ENCODE results near the gene AASS.
"Not testable (repeated sequence)": the region's sequence is repeated elsewhere in the genome, so short reads cannot be mapped to it uniquely, and the experiment has no call there.

Gene AASS

GRCh38 chr7:122143751-122144711 lies at the start of gene AASS:
AASS (minus strand) TSS chr7:122144249; CDS start chr7:122133726, 10,523 bp downstream.
- peaks cover 25% of the 10 kb centered on the region for H3K4me1 ChIP-seq (ENCODE audit: control insufficient read depth, insufficient read depth, low read length)

GRCh38 chr7:122188785-122189184 lies 44.7 kb upstream of the AASS start:
- Histone ChIP-seq H3K9ac (ENCODE audit: low read length) (no peak overlapping the region), H3K4me1 (ENCODE audit: control insufficient read depth, insufficient read depth, low read length) (no peaks in the 10 kb centered on the region), H3K36me3 (ENCODE audit: control insufficient read depth, insufficient read depth, low read length, severe bottlenecking) (no peaks in the 10 kb centered on the region), H3K9me3 (ENCODE audit: control insufficient read depth, low read length) (peaks cover 2% of the 10 kb centered on the region), H3K27me3 (replicated peaks; ENCODE audit: control insufficient read depth, insufficient read depth, low read length) (no peaks in the 10 kb centered on the region), H3K4me3 (ENCODE audit: low read length) (no peak overlapping the region)
- DNase-seq (ENCODE audit: low read depth): no peak

More at GRCh38 chr7:122143751-122144711, at the start of gene AASS:
- Histone ChIP-seq H3K36me3 (ENCODE audit: control insufficient read depth, insufficient read depth, low read length, severe bottlenecking) (no peaks in the 10 kb centered on the region), H3K9me3 (ENCODE audit: control insufficient read depth, low read length) (no peaks in the 10 kb centered on the region), H3K4me3 (ENCODE audit: low read length) (peak within 1 kb of the TSS; percentile 99), H3K9ac (ENCODE audit: low read length) (peak within 1 kb of the TSS; percentile 94), H3K27me3 (replicated peaks; ENCODE audit: control insufficient read depth, insufficient read depth, low read length) (no peaks in the 10 kb centered on the region)
- DNase-seq (ENCODE audit: low read depth): peak; percentile 99

GRCh38 chr7:122183106-122183505 lies 39.1 kb upstream of the AASS start:
- Histone ChIP-seq H3K36me3 (ENCODE audit: control insufficient read depth, insufficient read depth, low read length, severe bottlenecking) (no peaks in the 10 kb centered on the region), H3K9ac (ENCODE audit: low read length) (no peak overlapping the region), H3K4me3 (ENCODE audit: low read length) (no peak overlapping the region), H3K27me3 (replicated peaks; ENCODE audit: control insufficient read depth, insufficient read depth, low read length) (no peaks in the 10 kb centered on the region), H3K9me3 (ENCODE audit: control insufficient read depth, low read length) (no peaks in the 10 kb centered on the region), H3K4me1 (ENCODE audit: control insufficient read depth, insufficient read depth, low read length) (no peaks in the 10 kb centered on the region)
- DNase-seq (ENCODE audit: low read depth): no peak

- Histone ChIP-seq H3K4me1 (ENCODE audit: control insufficient read depth, insufficient read depth, low read length) (no peaks in the 10 kb centered on the region), H3K9ac (ENCODE audit: low read length) (no peak overlapping the region), H3K4me3 (ENCODE audit: low read length) (no peak overlapping the region), H3K9me3 (ENCODE audit: control insufficient read depth, low read length) (no peaks in the 10 kb centered on the region), H3K36me3 (ENCODE audit: control insufficient read depth, insufficient read depth, low read length, severe bottlenecking) (no peaks in the 10 kb centered on the region), H3K27me3 (replicated peaks; ENCODE audit: control insufficient read depth, insufficient read depth, low read length) (no peaks in the 10 kb centered on the region)
- no peak for DNase-seq (ENCODE audit: low read depth)
These were observed 38.0 kb upstream of the AASS start for GRCh38 chr7:122182081-122182480.

GRCh38 chr7:122172144-122172543 lies 28.1 kb upstream of the AASS start:
- H3K9ac ChIP-seq (ENCODE audit: low read length); H3K9me3 ChIP-seq (ENCODE audit: control insufficient read depth, low read length); H3K27me3 ChIP-seq (replicated peaks; ENCODE audit: control insufficient read depth, insufficient read depth, low read length); H3K4me3 ChIP-seq (ENCODE audit: low read length); H3K4me1 ChIP-seq (ENCODE audit: control insufficient read depth, insufficient read depth, low read length); H3K36me3 ChIP-seq (ENCODE audit: control insufficient read depth, insufficient read depth, low read length, severe bottlenecking); DNase-seq (ENCODE audit: low read depth): not testable (repeated sequence)

GRCh38 chr7:122166740-122167139 lies 22.7 kb upstream of the AASS start:
- Histone ChIP-seq H3K4me3 (ENCODE audit: low read length) (no peak overlapping the region), H3K9me3 (ENCODE audit: control insufficient read depth, low read length) (no peaks in the 10 kb centered on the region), H3K4me1 (ENCODE audit: control insufficient read depth, insufficient read depth, low read length) (peaks cover 17% of the 10 kb centered on the region), H3K27me3 (replicated peaks; ENCODE audit: control insufficient read depth, insufficient read depth, low read length) (no peaks in the 10 kb centered on the region), H3K9ac (ENCODE audit: low read length) (no peak overlapping the region), H3K36me3 (ENCODE audit: control insufficient read depth, insufficient read depth, low read length, severe bottlenecking) (no peaks in the 10 kb centered on the region)
- DNase-seq (ENCODE audit: low read depth): peak; percentile 55

GRCh38 chr7:122166275-122166674 lies 22.2 kb upstream of the AASS start:
- H3K27me3 ChIP-seq (replicated peaks; ENCODE audit: control insufficient read depth, insufficient read depth, low read length): no peaks in the 10 kb centered on the region
- no peaks in the 10 kb centered on the region for H3K9me3 ChIP-seq (ENCODE audit: control insufficient read depth, low read length)
- H3K4me3 ChIP-seq (ENCODE audit: low read length): no peak overlapping the region
- DNase-seq (ENCODE audit: low read depth): no peak
- peaks cover 17% of the 10 kb centered on the region for H3K4me1 ChIP-seq (ENCODE audit: control insufficient read depth, insufficient read depth, low read length)
- no peak overlapping the region for H3K9ac ChIP-seq (ENCODE audit: low read length)
- no peaks in the 10 kb centered on the region for H3K36me3 ChIP-seq (ENCODE audit: control insufficient read depth, insufficient read depth, low read length, severe bottlenecking)

GRCh38 chr7:122161628-122162027 lies 17.6 kb upstream of the AASS start:
- Histone ChIP-seq H3K27me3 (replicated peaks; ENCODE audit: control insufficient read depth, insufficient read depth, low read length) (no peaks in the 10 kb centered on the region), H3K4me1 (ENCODE audit: control insufficient read depth, insufficient read depth, low read length) (peaks cover 8% of the 10 kb centered on the region), H3K4me3 (ENCODE audit: low read length) (peak overlapping the region; percentile 65), H3K9ac (ENCODE audit: low read length) (peak overlapping the region; percentile 61), H3K9me3 (ENCODE audit: control insufficient read depth, low read length) (no peaks in the 10 kb centered on the region), H3K36me3 (ENCODE audit: control insufficient read depth, insufficient read depth, low read length, severe bottlenecking) (no peaks in the 10 kb centered on the region)
- no peak for DNase-seq (ENCODE audit: low read depth)

- Histone ChIP-seq H3K36me3 (ENCODE audit: control insufficient read depth, insufficient read depth, low read length, severe bottlenecking) (no peaks in the 10 kb centered on the region), H3K4me1 (ENCODE audit: control insufficient read depth, insufficient read depth, low read length) (no peaks in the 10 kb centered on the region), H3K9ac (ENCODE audit: low read length) (no peak overlapping the region), H3K9me3 (ENCODE audit: control insufficient read depth, low read length) (no peaks in the 10 kb centered on the region), H3K27me3 (replicated peaks; ENCODE audit: control insufficient read depth, insufficient read depth, low read length) (no peaks in the 10 kb centered on the region), H3K4me3 (ENCODE audit: low read length) (no peak overlapping the region)
- peak; percentile 23 for DNase-seq (ENCODE audit: low read depth)
These were observed 11.5 kb upstream of the AASS start for GRCh38 chr7:122155566-122155965.

- H3K9ac ChIP-seq (ENCODE audit: low read length): no peak overlapping the region
- no peaks in the 10 kb centered on the region for H3K27me3 ChIP-seq (replicated peaks; ENCODE audit: control insufficient read depth, insufficient read depth, low read length)
- DNase-seq (ENCODE audit: low read depth): no peak
- peaks cover 12% of the 10 kb centered on the region for H3K4me1 ChIP-seq (ENCODE audit: control insufficient read depth, insufficient read depth, low read length)
- H3K4me3 ChIP-seq (ENCODE audit: low read length): no peak overlapping the region
- no peaks in the 10 kb centered on the region for H3K36me3 ChIP-seq (ENCODE audit: control insufficient read depth, insufficient read depth, low read length, severe bottlenecking)
- no peaks in the 10 kb centered on the region for H3K9me3 ChIP-seq (ENCODE audit: control insufficient read depth, low read length)
These were observed 4.8 kb upstream of the AASS start for GRCh38 chr7:122148878-122149277.

- no peaks in the 10 kb centered on the region for H3K27me3 ChIP-seq (replicated peaks; ENCODE audit: control insufficient read depth, insufficient read depth, low read length)
- no peaks in the 10 kb centered on the region for H3K36me3 ChIP-seq (ENCODE audit: control insufficient read depth, insufficient read depth, low read length, severe bottlenecking)
- H3K9ac ChIP-seq (ENCODE audit: low read length): no peak overlapping the region
- H3K4me1 ChIP-seq (ENCODE audit: control insufficient read depth, insufficient read depth, low read length): peaks cover 13% of the 10 kb centered on the region
- H3K4me3 ChIP-seq (ENCODE audit: low read length): no peak overlapping the region
- no peak for DNase-seq (ENCODE audit: low read depth)
- no peaks in the 10 kb centered on the region for H3K9me3 ChIP-seq (ENCODE audit: control insufficient read depth, low read length)
These were observed 4.0 kb upstream of the AASS start for GRCh38 chr7:122148081-122148480.

Measured in adipocyte (in vitro differentiated cells).